HEK293 (cell line): Measurements from ENCODE around the gene PDP2.

Experiments
- CTCF ChIA-PET: fragments of 350-600 bp; formaldehyde crosslinking; extraction: SDS; loops from one replicate; lab custom pipeline; 2021; ENCODE audit warnings: antibody characterized with exemption; lab: Yijun Ruan, JAX
- POLR2A ChIA-PET: fragments of 300-600 bp; formaldehyde crosslinking; extraction: SDS; loops from one replicate; lab custom pipeline; 2020; ENCODE audit warnings: antibody characterized with exemption, inconsistent platforms; lab: Yijun Ruan, JAX
- H3K27ac ChIP-seq: fragments of 200-500 bp; sonication (Bioruptor generic); 2 replicates; pipeline ENCODE4 v1.5.1; 2014; ENCODE audit warnings: low read depth, low read length, control low read depth, inconsistent platforms; ENCODE audit errors: extremely low read depth
- H3K36me3 ChIP-seq, 2 experiments: fragments of 200-500 bp in 1 of 2; sonication (Bioruptor generic) in 1 of 2; 1 replicate in 1 of 2; 2 replicates in 1 of 2; pipeline ENCODE4 v1.5.1; 2014 to 2017; ENCODE audit warnings: inconsistent platforms in 2 of 2, low read length in 2 of 2; ENCODE audit not compliant: control insufficient read depth in 2 of 2, insufficient read depth in 1 of 2
- H3K4me1 ChIP-seq: fragments of 200-500 bp; sonication (Bioruptor generic); 2 replicates; pipeline ENCODE4 v1.5.1; 2014; ENCODE audit warnings: mild to moderate bottlenecking, low read length, inconsistent platforms; ENCODE audit not compliant: control insufficient read depth, insufficient read depth
- H3K4me3 ChIP-seq: 2 replicates; pipeline ENCODE4 v1.5.1; 2011; ENCODE audit warnings: low read depth, mild to moderate bottlenecking, control low read depth, low read length, moderate library complexity
- H3K9me3 ChIP-seq: fragments of 200-500 bp; sonication (Bioruptor generic); 2 replicates; pipeline ENCODE4 v1.5.1; 2014; ENCODE audit warnings: low read depth, low read length, inconsistent platforms; ENCODE audit not compliant: control insufficient read depth, insufficient read depth
- GLIS2 ChIP-seq: fragments of 450-650 bp; formaldehyde crosslinking; IDR thresholded peaks from 2 replicates; pipeline ENCODE4 v1.5.1; 2016; ENCODE audit warnings: missing biosample characterization, missing genetic modification characterization
- SETDB1 ChIP-seq: IDR thresholded peaks from one replicate; pipeline ENCODE4 v1.6.1; 2017; ENCODE audit warnings: mild to moderate bottlenecking, low read length, moderate library complexity, mixed read lengths; ENCODE audit not compliant: insufficient read length
- TCF7L2 ChIP-seq: IDR thresholded peaks from 2 replicates; pipeline ENCODE4 v1.6.1; 2011; ENCODE audit warnings: low read depth, mild to moderate bottlenecking, inconsistent platforms, low read length, moderate library complexity, borderline replicate concordance
- ZNF169 ChIP-seq: fragments of 450-650 bp; formaldehyde crosslinking; IDR thresholded peaks from 2 replicates; pipeline ENCODE4 v1.5.1; 2016; ENCODE audit warnings: missing biosample characterization, missing genetic modification characterization
- ZNF248 ChIP-seq: fragments of 450-650 bp; formaldehyde crosslinking; IDR thresholded peaks from 2 replicates; pipeline ENCODE4 v1.5.1; 2017; ENCODE audit warnings: missing biosample characterization, missing genetic modification characterization
- ZNF292 ChIP-seq: fragments of 450-650 bp; formaldehyde crosslinking; IDR thresholded peaks from 2 replicates; pipeline ENCODE4 v1.5.1; 2016; ENCODE audit warnings: low read depth, missing biosample characterization, missing genetic modification characterization, borderline replicate concordance
- ZNF558 ChIP-seq: fragments of 450-650 bp; formaldehyde crosslinking; IDR thresholded peaks from 2 replicates; pipeline ENCODE4 v1.5.1; 2016; ENCODE audit warnings: missing biosample characterization, missing genetic modification characterization
- ZNF571 ChIP-seq: fragments of 450-650 bp; formaldehyde crosslinking; IDR thresholded peaks from 2 replicates; pipeline ENCODE4 v1.5.0; 2017; ENCODE audit warnings: missing biosample characterization, missing genetic modification characterization
- ZNF654 ChIP-seq: fragments of 450-650 bp; formaldehyde crosslinking; IDR thresholded peaks from 2 replicates; pipeline ENCODE4 v1.5.1; 2016; ENCODE audit warnings: low read depth, missing biosample characterization, missing genetic modification characterization
- ZNF658 ChIP-seq: fragments of 450-650 bp; formaldehyde crosslinking; IDR thresholded peaks from 2 replicates; pipeline ENCODE4; 2016; ENCODE audit warnings: missing biosample characterization, missing genetic modification characterization
- ZNF792 ChIP-seq: fragments of 450-650 bp; formaldehyde crosslinking; IDR thresholded peaks from 2 replicates; pipeline ENCODE4 v1.5.1; 2016; ENCODE audit warnings: missing biosample characterization, missing genetic modification characterization
- TF ChIP-seq, protein P1 (sequence below): fragments of 450-650 bp; formaldehyde crosslinking; IDR thresholded peaks from 2 replicates; pipeline ENCODE4 v1.5.1; 2016; ENCODE audit warnings: missing biosample characterization, missing genetic modification characterization, low read depth
- TF ChIP-seq, protein P2 (sequence below): fragments of 450-650 bp; formaldehyde crosslinking; IDR thresholded peaks from 2 replicates; pipeline ENCODE4 v1.5.1; 2016; ENCODE audit warnings: missing biosample characterization, missing genetic modification characterization, low read depth
- TF ChIP-seq, protein P3 (sequence below): fragments of 450-650 bp; formaldehyde crosslinking; IDR thresholded peaks from 2 replicates; pipeline ENCODE4 v1.5.1; 2017; ENCODE audit warnings: missing biosample characterization, missing genetic modification characterization
- TF ChIP-seq, protein P4 (sequence below): fragments of 450-650 bp; formaldehyde crosslinking; IDR thresholded peaks from 2 replicates; pipeline ENCODE4 v1.5.1; 2016; ENCODE audit warnings: missing biosample characterization, missing genetic modification characterization
- TF ChIP-seq, protein P5 (sequence below): fragments of 450-650 bp; formaldehyde crosslinking; IDR thresholded peaks from 2 replicates; pipeline ENCODE4 v1.5.1; 2016; ENCODE audit warnings: missing biosample characterization, missing genetic modification characterization
- TF ChIP-seq, protein P6 (sequence below): fragments of 450-650 bp; formaldehyde crosslinking; IDR thresholded peaks from 2 replicates; pipeline ENCODE4 v1.5.1; 2016; ENCODE audit warnings: missing biosample characterization, missing genetic modification characterization, borderline replicate concordance

Gene PDP2

DNA sequence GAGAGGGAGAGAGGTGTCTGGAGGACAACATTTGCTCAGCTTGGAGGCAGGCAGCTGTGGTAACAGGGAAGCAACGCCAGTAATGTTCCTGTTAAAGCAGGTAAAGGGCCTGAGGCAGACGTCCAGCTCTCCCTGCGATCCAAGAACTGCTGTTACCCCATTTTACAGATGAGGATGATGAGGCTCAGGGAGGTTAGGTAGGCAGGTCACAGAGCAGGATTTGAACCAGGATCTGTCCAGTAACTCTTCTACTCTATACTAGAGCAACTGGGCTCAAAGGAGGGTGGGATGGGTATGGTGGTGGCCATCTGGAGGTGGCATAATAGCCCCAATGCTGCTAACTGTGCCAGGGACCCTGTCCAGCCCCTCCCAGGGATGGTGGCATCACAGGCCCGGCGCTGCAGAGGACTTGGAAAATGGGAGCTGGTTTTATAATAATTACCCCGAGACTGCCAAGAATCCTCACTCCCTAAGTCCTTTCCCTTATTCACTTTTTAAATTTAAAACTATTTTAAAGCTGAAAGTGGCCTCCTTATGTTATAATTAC lies 24.1 kb upstream of the PDP2 start:
- Histone ChIP-seq H3K4me3 (no peak overlapping the region), H3K36me3 (no peaks in the 10 kb centered on the region), H3K4me1 (no peaks in the 10 kb centered on the region), H3K27ac (no peak overlapping the region), H3K9me3 (no peaks in the 10 kb centered on the region)
- POLR2A ChIA-PET: interaction anchor here (1.7 kb wide), 1 partner anchor 12 kb away, joined by 6 read pairs; no protein-coding TSS in a partner anchor
- CTCF ChIA-PET: interaction anchor here (0.7 to 2.8 kb wide), 7 partner anchors 12 to 451 kb away, joined by 3 to 19 read pairs (median 4); partner anchors contain the start of gene NAE1
- TF ChIP-seq ZNF792 (no peak), TCF7L2 (no peak), ZNF558 (tag by site-specific recombination) (no peak), ZNF654 (tag by site-specific recombination) (no peak), ZNF292 (tag by site-specific recombination) (no peak), ZNF169 (tag by site-specific recombination) (no peak), ZNF248 (no peak), ZNF658 (tag by site-specific recombination) (no peak), ZNF571 (no peak), SETDB1 (no peak), GLIS2 (tag by site-specific recombination) (no peak)
- TF ChIP-seq, protein P1, sequence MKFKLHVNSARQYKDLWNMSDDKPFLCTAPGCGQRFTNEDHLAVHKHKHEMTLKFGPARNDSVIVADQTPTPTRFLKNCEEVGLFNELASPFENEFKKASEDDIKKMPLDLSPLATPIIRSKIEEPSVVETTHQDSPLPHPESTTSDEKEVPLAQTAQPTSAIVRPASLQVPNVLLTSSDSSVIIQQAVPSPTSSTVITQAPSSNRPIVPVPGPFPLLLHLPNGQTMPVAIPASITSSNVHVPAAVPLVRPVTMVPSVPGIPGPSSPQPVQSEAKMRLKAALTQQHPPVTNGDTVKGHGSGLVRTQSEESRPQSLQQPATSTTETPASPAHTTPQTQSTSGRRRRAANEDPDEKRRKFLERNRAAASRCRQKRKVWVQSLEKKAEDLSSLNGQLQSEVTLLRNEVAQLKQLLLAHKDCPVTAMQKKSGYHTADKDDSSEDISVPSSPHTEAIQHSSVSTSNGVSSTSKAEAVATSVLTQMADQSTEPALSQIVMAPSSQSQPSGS: no peak
- TF ChIP-seq, protein P2, sequence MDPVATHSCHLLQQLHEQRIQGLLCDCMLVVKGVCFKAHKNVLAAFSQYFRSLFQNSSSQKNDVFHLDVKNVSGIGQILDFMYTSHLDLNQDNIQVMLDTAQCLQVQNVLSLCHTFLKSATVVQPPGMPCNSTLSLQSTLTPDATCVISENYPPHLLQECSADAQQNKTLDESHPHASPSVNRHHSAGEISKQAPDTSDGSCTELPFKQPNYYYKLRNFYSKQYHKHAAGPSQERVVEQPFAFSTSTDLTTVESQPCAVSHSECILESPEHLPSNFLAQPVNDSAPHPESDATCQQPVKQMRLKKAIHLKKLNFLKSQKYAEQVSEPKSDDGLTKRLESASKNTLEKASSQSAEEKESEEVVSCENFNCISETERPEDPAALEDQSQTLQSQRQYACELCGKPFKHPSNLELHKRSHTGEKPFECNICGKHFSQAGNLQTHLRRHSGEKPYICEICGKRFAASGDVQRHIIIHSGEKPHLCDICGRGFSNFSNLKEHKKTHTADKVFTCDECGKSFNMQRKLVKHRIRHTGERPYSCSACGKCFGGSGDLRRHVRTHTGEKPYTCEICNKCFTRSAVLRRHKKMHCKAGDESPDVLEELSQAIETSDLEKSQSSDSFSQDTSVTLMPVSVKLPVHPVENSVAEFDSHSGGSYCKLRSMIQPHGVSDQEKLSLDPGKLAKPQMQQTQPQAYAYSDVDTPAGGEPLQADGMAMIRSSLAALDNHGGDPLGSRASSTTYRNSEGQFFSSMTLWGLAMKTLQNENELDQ (tag by site-specific recombination): no peak
- TF ChIP-seq, protein P3, sequence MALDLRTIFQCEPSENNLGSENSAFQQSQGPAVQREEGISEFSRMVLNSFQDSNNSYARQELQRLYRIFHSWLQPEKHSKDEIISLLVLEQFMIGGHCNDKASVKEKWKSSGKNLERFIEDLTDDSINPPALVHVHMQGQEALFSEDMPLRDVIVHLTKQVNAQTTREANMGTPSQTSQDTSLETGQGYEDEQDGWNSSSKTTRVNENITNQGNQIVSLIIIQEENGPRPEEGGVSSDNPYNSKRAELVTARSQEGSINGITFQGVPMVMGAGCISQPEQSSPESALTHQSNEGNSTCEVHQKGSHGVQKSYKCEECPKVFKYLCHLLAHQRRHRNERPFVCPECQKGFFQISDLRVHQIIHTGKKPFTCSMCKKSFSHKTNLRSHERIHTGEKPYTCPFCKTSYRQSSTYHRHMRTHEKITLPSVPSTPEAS: no peak
- TF ChIP-seq, protein P4, sequence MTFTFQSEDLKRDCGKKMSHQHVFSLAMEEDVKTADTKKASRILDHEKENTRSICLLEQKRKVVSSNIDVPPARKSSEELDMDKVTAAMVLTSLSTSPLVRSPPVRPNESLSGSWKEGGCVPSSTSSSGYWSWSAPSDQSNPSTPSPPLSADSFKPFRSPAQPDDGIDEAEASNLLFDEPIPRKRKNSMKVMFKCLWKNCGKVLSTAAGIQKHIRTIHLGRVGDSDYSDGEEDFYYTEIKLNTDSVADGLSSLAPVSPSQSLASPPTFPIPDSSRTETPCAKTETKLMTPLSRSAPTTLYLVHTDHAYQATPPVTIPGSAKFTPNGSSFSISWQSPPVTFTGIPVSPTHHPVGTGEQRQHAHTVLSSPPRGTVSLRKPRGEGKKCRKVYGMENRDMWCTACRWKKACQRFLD (tag by site-specific recombination): no peak
- TF ChIP-seq, protein P5, sequence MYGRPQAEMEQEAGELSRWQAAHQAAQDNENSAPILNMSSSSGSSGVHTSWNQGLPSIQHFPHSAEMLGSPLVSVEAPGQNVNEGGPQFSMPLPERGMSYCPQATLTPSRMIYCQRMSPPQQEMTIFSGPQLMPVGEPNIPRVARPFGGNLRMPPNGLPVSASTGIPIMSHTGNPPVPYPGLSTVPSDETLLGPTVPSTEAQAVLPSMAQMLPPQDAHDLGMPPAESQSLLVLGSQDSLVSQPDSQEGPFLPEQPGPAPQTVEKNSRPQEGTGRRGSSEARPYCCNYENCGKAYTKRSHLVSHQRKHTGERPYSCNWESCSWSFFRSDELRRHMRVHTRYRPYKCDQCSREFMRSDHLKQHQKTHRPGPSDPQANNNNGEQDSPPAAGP (tag by site-specific recombination): no peak
- TF ChIP-seq, protein P6, sequence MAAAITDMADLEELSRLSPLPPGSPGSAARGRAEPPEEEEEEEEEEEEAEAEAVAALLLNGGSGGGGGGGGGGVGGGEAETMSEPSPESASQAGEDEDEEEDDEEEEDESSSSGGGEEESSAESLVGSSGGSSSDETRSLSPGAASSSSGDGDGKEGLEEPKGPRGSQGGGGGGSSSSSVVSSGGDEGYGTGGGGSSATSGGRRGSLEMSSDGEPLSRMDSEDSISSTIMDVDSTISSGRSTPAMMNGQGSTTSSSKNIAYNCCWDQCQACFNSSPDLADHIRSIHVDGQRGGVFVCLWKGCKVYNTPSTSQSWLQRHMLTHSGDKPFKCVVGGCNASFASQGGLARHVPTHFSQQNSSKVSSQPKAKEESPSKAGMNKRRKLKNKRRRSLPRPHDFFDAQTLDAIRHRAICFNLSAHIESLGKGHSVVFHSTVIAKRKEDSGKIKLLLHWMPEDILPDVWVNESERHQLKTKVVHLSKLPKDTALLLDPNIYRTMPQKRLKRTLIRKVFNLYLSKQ: no peak
